HG03521 (cell line): ENCODE measurements around the gene CCDC69.

Source experiments
- ATAC-seq: cut with Tn5 transposase; IDR thresholded peaks from one replicate; pipeline ENCODE4 v1.9.1; 2021; ENCODE audit warnings: mild to moderate bottlenecking, moderate library complexity; ENCODE audit not compliant: unreplicated experiment

CCDC69 gene

GRCh38 chr5:151224372-151224771 lies 480 bp upstream of the CCDC69 start:
- no peak for ATAC-seq

DNA sequence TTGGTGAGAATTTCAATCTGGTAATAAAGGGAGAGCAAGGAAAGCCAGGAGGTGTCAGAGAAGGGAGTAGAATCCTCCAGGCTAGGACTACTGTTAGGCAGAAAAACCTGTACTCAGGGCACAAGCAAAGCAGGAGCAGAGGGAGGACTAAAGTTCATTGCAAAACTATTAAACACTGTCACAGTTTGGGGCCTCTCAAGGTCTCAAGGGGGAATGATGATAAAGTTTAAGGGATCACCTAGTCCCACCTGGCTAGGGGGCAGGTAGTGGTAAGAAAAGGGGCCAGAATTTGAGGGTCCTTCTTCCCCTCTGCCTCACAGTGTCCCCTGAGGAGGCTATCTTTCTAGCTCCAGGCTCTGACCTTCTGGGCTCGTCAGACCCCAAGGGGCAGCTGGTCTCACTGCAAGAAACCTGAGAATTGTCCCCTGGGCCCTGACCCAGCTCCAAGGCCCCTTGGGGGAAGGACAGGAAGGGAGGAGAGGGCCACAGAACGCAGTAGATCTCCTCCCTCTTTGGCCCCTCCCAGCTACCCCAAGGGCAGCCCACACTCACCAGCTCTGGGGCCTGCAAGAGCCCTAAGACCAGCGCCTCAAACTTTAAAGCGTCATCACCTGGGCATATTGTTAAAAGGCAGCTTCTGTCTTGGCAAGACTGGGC lies 974 bp downstream of the CCDC69 start:
- ATAC-seq: peak; percentile 48

GRCh38 chr5:151222054-151222789 lies 1.7 kb downstream of the CCDC69 start:
- no peak for ATAC-seq

- ATAC-seq: no peak
These were observed 2.3 kb downstream of the CCDC69 start for GRCh38 chr5:151221574-151221973.

GRCh38 chr5:151219789-151220188 lies 4.1 kb downstream of the CCDC69 start:
- ATAC-seq: no peak

DNA sequence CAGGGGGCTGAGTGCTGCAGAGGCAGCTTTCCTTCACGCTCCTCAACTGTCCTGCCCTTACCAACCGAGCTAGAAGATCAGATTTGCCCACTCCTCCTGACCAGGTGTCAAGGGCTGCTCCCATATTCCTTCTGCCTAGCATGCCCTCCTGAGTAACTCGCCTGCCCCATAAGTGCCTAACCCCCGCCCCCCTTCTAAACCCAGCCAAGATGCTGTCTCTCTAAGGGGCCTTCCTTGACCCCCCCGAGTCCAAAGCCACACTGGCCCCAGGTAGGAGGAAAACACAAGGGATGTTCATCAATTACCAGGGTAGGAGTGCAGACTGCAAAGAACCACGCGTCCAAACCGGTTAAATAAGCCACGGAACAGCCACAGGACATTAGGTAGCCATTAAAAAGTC lies 4.8 kb downstream of the CCDC69 start:
- ATAC-seq: no peak

GRCh38 chr5:151218177-151218576 lies 5.7 kb downstream of the CCDC69 start:
- no peak for ATAC-seq

DNA sequence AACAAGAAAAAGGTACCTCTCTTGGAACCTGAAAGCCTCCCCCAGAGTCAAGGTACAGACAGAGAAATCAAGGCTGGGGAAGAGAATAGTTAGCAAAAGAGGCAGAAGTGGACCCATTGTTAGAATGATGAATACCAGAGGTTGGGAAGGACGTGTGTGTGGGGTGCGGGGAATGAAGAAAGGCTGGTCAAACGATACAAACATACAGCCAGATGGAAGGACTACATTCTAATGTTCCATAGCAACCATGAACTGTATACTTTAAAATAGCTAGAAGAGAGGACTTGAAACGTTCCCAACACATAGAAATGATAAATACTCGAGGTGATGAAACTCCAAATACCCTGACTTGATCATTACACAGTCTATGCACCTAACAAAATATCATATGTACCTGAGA lies 7.1 kb downstream of the CCDC69 start:
- no peak for ATAC-seq

- ATAC-seq: no peak
These were observed 8.4 kb downstream of the CCDC69 start for GRCh38 chr5:151215546-151215880.

- ATAC-seq: peak; percentile 53
These were observed 9.0 kb downstream of the CCDC69 start for GRCh38 chr5:151214614-151215545.

- ATAC-seq: peak; percentile 76
These were observed 9.9 kb downstream of the CCDC69 start for GRCh38 chr5:151213803-151214613.

- no peak for ATAC-seq
These were observed 11.5 kb downstream of the CCDC69 start for GRCh38 chr5:151212406-151212798.

GRCh38 chr5:151208481-151208914 lies 15.4 kb downstream of the CCDC69 start:
- no peak for ATAC-seq

- no peak for ATAC-seq
These were observed 18.5 kb downstream of the CCDC69 start for GRCh38 chr5:151205411-151205810.

DNA sequence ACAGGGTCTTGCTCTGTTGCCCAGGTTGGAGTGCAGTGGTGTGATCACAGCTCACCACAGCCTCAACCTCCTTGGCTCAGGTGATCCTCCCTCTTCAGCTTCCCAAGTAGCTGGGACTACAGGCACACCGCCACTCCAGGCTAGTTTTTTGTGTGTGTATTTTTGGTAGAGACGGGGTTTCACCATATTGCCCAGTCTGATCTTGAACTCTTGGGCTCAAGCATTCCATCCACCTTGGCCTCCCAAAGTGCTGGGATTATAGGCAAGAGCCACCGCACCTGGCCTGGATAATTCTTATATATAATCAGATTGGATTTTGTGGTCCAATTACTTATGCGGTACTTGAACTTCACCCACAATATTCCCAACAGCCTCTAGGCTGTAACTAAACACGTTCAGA lies 19.8 kb downstream of the CCDC69 start:
- no peak for ATAC-seq

- ATAC-seq: no peak
These were observed 21.3 kb downstream of the CCDC69 start for GRCh38 chr5:151202381-151203139.

DNA sequence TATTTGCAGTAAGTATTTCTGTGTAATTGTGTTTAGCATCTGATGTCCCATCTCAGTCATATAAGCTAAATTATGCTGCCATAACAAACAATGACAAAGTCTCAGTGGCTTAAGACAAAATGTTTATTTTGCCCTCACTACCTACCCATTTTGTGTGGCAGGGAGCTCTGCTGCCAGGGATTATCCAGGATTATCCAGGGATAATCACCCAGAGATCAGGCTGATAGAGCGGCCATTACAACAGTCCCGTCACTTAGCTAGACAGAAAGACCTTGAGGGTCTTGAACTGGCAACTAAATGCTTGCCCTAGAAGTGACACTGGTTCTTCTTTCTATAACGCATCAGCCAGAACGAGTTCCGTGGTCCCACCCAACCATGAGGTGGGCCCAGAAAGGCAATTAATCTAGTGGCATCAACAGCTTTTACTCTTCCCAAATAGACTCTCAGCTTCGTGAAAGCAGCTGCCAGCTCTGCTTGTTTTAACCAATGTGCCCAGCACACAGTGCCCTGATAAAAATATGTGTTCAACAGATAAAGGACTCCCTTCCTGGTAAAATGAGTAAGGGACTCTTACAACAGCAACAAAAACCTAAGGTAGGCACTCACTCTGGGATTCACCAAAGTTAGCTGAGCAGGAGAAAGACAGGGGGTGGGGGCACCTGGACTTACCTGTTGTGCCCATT lies 22.8 kb downstream of the CCDC69 start:
- ATAC-seq: no peak

DNA sequence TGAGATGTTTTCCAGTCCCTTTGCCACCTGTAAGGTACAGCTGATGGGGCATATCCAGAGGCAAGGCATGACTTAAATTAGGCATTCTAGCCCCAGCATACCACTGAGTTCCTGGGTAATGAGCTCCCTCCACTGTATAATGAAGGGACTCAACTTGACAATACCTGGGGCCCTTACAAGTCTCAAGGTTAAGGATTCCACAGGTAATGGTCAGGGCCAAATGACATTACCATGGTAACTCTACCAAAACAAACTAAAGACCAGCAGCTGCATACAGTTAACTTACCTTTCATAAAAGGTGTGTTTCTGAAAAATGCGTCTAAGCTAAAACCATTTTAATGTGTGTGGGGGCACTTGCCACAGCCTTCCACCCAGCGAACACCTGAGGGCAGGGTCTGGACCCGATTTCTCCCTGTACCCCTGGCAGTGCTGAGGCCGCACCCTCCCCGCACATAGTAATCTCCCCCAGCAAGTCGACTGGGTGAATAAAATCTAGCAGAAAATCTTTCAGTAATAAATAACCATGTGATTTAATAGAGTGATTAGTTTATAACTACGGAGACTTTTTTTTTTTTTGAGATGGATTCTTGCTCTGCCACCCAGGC lies 24.2 kb downstream of the CCDC69 start:
- no peak for ATAC-seq

DNA sequence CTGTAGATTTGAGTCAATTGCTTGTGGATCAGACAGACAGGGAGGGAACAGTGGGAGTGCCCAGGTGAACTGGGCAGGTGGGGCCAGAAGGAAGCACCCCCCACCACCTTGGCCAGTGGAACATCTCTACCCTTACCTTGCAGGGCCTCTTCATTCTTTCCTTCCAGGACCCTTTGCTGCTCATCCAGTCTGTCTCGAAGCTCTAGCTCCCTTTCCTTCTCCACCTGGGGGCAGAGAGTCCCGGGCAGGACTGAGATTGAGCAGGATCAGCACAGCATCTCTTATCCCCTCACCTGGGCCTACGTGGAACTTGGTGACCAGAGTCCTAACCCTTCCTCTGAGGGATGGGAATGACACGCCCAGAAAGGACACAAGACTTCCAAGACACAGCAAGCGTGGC lies 25.0 kb downstream of the CCDC69 start:
- ATAC-seq: no peak
